ENCODE measurements around the gene ZNF451.

The ZNF451 gene

GRCh38 chr6:57216235-57217101 lies 126.5 kb downstream of the ZNF451 start:
- DNase-seq = no peak

- DNase-seq = no peak
These were observed 127.3 kb downstream of the ZNF451 start for GRCh38 chr6:57217270-57217669.
